HCT116 (cell line): Measurements from ENCODE around the gene TMEM234.

Experiments
- ATF3 ChIP-seq: IDR thresholded peaks from 2 replicates; pipeline ENCODE4 v1.6.1; 2012
- CEBPB ChIP-seq: IDR thresholded peaks from 2 replicates; pipeline ENCODE4 v1.6.1; 2012; ENCODE audit warnings: low read depth
- CTCF ChIP-seq, 3 experiments: fragments of 200-600 bp in 1 of 3; sonication (generic) in 1 of 3; IDR thresholded peaks in 2 of 3; conservative IDR thresholded peaks in 1 of 3; 2 replicates each; pipeline ENCODE4 v1.5.1; 2012 to 2017; ENCODE audit warnings: low read depth in 2 of 3, low read length in 2 of 3, antibody characterized with exemption in 1 of 3, borderline replicate concordance in 1 of 3, control low read depth in 1 of 3, mild to moderate bottlenecking in 1 of 3, mixed read lengths in 1 of 3, mixed run types in 1 of 3, moderate library complexity in 1 of 3; ENCODE audit not compliant: insufficient read depth in 1 of 3
- EGR1 ChIP-seq: IDR thresholded peaks from 2 replicates; pipeline ENCODE4 v1.6.1; 2012; ENCODE audit warnings: low read depth
- EZH2 ChIP-seq: fragments of 200-600 bp; sonication (generic); IDR thresholded peaks from 2 replicates; pipeline ENCODE4 v1.6.1; 2017; ENCODE audit warnings: antibody characterized with exemption, mixed run types
- EZH2phosphoT487 ChIP-seq: fragments of 200-600 bp; IDR thresholded peaks from 2 replicates; pipeline ENCODE4 v1.6.1; 2018; ENCODE audit warnings: antibody characterized with exemption, borderline replicate concordance
- MAX ChIP-seq: IDR thresholded peaks from 2 replicates; pipeline ENCODE4 v1.6.1; 2012
- POLR2A ChIP-seq: IDR thresholded peaks from 2 replicates; pipeline ENCODE4 v1.7.0; 2011; ENCODE audit warnings: borderline replicate concordance; ENCODE audit not compliant: insufficient read depth, insufficient read length; ENCODE audit errors: extremely low read depth
- POLR2AphosphoS5 ChIP-seq: IDR thresholded peaks from 2 replicates; pipeline ENCODE4 v1.6.1; 2011; ENCODE audit warnings: mild to moderate bottlenecking, low read depth, low read length, moderate library complexity
- REST ChIP-seq: IDR thresholded peaks from 2 replicates; pipeline ENCODE4 v1.6.1; 2012; ENCODE audit warnings: low read depth
- SIN3A ChIP-seq: IDR thresholded peaks from 2 replicates; pipeline ENCODE4 v1.6.1; 2012; ENCODE audit warnings: low read depth
- TCF7L2 ChIP-seq: IDR thresholded peaks from 2 replicates; pipeline ENCODE4 v1.7.0; 2011; ENCODE audit warnings: borderline replicate concordance, inconsistent platforms; ENCODE audit not compliant: insufficient read depth, insufficient read length; ENCODE audit errors: extremely low read depth

- TF ChIP-seq CTCF (IDR thresholded peaks at IDR 0.05 in 2 of 3, conservative IDR thresholded peaks at IDR 0.05 in 1 of 3; ENCODE audit: borderline replicate concordance in 1 of 3, insufficient read depth in 1 of 3, low read depth in 2 of 3, low read length in 2 of 3) (no peak), EZH2 (no peak), TCF7L2 (no peak), EGR1 (no peak), POLR2A (no peak), REST (no peak), EZH2phosphoT487 (no peak), POLR2AphosphoS5 (no peak), SIN3A (no peak), CEBPB (no peak), ATF3 (no peak), MAX (no peak)
Observed at GRCh38 chr1:32170991-32171390, 51.2 kb downstream of the TMEM234 start.
